HepG2 (cell line): ENCODE results near the gene VPS52. TPM values are rescaled to one million over a fixed set of nuclear protein-coding genes. Genes with fewer than 3 reads are reported as not detected.
A peak's percentile ranks its signal among the peaks of the same experiment; 100 is the strongest.

Source experiments
- BATF2 ChIP-seq: sonication (generic); formaldehyde crosslinking; IDR thresholded peaks from 2 replicates; pipeline ENCODE4 v1.8.0; 2022; ENCODE audit warnings: mild to moderate bottlenecking, missing genetic modification reagents, moderate library complexity
- CEBPB ChIP-seq: IDR thresholded peaks from 2 replicates; pipeline ENCODE4 v1.6.1; 2011; ENCODE audit warnings: low read depth, low read length, improper control_type of control experiment, borderline replicate concordance
- DMAP1 ChIP-seq: IDR thresholded peaks from 2 replicates; pipeline ENCODE4 v1.6.1; 2016
- GLMP ChIP-seq: sonication (generic); formaldehyde crosslinking; IDR thresholded peaks from 2 replicates; pipeline ENCODE4 v1.9.0; 2021; ENCODE audit warnings: missing genetic modification reagents, mild to moderate bottlenecking, borderline replicate concordance
- HMG20A ChIP-seq: IDR thresholded peaks from 2 replicates; pipeline ENCODE4 v1.6.1; 2016; ENCODE audit warnings: borderline replicate concordance
- JDP2 ChIP-seq: sonication (generic); formaldehyde crosslinking; IDR thresholded peaks from 2 replicates; pipeline ENCODE4 v1.8.1; 2022; ENCODE audit warnings: missing genetic modification reagents, borderline replicate concordance
- KLF13 ChIP-seq: sonication (generic); formaldehyde crosslinking; IDR thresholded peaks from 2 replicates; pipeline ENCODE4 v1.4.0; 2020; ENCODE audit warnings: mild to moderate bottlenecking, missing genetic modification reagents
- NR2F2 ChIP-seq: IDR thresholded peaks from 2 replicates; pipeline ENCODE4 v1.6.1; 2012; ENCODE audit warnings: low read depth, inconsistent platforms, borderline replicate concordance
- PAX8 ChIP-seq: sonication (generic); formaldehyde crosslinking; IDR thresholded peaks from 2 replicates; pipeline ENCODE4 v1.8.0; 2022; ENCODE audit warnings: mild to moderate bottlenecking, missing genetic modification reagents, borderline replicate concordance
- PTBP1 ChIP-seq: fragments of 200-400 bp; formaldehyde crosslinking; IDR thresholded peaks from 2 replicates; pipeline ENCODE4 v1.6.1; 2018; ENCODE audit warnings: low read length, low read depth; ENCODE audit not compliant: poor library complexity, severe bottlenecking
- RBFOX2 ChIP-seq: fragments of 200-400 bp; formaldehyde crosslinking; IDR thresholded peaks from 2 replicates; pipeline ENCODE4 v1.6.1; 2017; ENCODE audit warnings: low read depth, mild to moderate bottlenecking, low read length
- SP1 ChIP-seq, 2 experiments: fragments of 450-650 bp in 1 of 2; sonication (generic) in 1 of 2; formaldehyde crosslinking in 1 of 2; IDR thresholded peaks; 2 replicates each; pipeline versions ENCODE4 v1.4.0 to v1.6.1; 2016 to 2020; ENCODE audit warnings: missing genetic modification reagents in 1 of 2
- YEATS4 ChIP-seq: sonication (generic); formaldehyde crosslinking; IDR thresholded peaks from 2 replicates; pipeline ENCODE4 v1.4.0; 2020; ENCODE audit warnings: missing genetic modification reagents, borderline replicate concordance
- ZEB1 ChIP-seq: IDR thresholded peaks from 2 replicates; pipeline ENCODE4 v1.6.1; 2012; ENCODE audit warnings: mild to moderate bottlenecking, low read depth, inconsistent platforms; ENCODE audit not compliant: insufficient replicate concordance
- ZNF17 ChIP-seq: sonication (generic); formaldehyde crosslinking; IDR thresholded peaks from 2 replicates; pipeline ENCODE4 v1.5.0; 2020; ENCODE audit warnings: mild to moderate bottlenecking, missing genetic modification reagents
- ZNF232 ChIP-seq: sonication (generic); formaldehyde crosslinking; IDR thresholded peaks from 2 replicates; pipeline ENCODE4 v1.4.0; 2020; ENCODE audit warnings: missing genetic modification reagents, borderline replicate concordance
- ZNF446 ChIP-seq: sonication (generic); formaldehyde crosslinking; IDR thresholded peaks from 2 replicates; pipeline ENCODE4 v1.5.0; 2020; ENCODE audit warnings: mild to moderate bottlenecking, missing genetic modification reagents
- ZNF557 ChIP-seq: sonication (generic); formaldehyde crosslinking; IDR thresholded peaks from 2 replicates; pipeline ENCODE4 v1.4.0; 2020; ENCODE audit warnings: missing genetic modification reagents
- ZNF580 ChIP-seq: IDR thresholded peaks from 2 replicates; pipeline ENCODE4 v1.6.1; 2016; ENCODE audit warnings: low read depth, borderline replicate concordance
- ZNF746 ChIP-seq: sonication (generic); formaldehyde crosslinking; IDR thresholded peaks from 2 replicates; pipeline ENCODE4 v1.8.0; 2022; ENCODE audit warnings: mild to moderate bottlenecking, missing genetic modification reagents
- ZNF781 ChIP-seq: sonication (generic); formaldehyde crosslinking; IDR thresholded peaks from 2 replicates; pipeline ENCODE4 v1.5.1; 2020; ENCODE audit warnings: borderline replicate concordance, mild to moderate bottlenecking, missing genetic modification reagents; ENCODE audit errors: not compliant biosample characterization
- polyA plus RNA-seq, 8 experiments: library from polyadenylated mRNA; depleted of rRNA in 3 of 8; stranded (reverse) in 7 of 8; unstranded in 1 of 8; fragments of >200 nt; fragmentation: Illumina TruSeq in 4 of 8; extraction: Trizol in 4 of 8; gene quantifications; 2 replicates each; pipeline versions ENCODE4 v1.2.1 to v1.2.3, GENCODE V29; 2011 to 2016; ENCODE audit warnings: low read depth in 4 of 8, missing spikeins in 1 of 8, mixed read lengths in 1 of 8; ENCODE audit not compliant: insufficient read depth in 1 of 8
- total RNA-seq, 5 experiments: library from RNA; depleted of rRNA; stranded (reverse); fragments of >200 nt; fragmentation: Illumina TruSeq; extraction: Trizol; gene quantifications; 2 replicates each; pipeline ENCODE4 v1.2.3, GENCODE V29; 2016; ENCODE audit warnings: low read depth in 1 of 5
- TF ChIP-seq, protein P1 (sequence below): sonication (generic); formaldehyde crosslinking; IDR thresholded peaks from 2 replicates; pipeline ENCODE4 v1.8.0; 2022; ENCODE audit warnings: mild to moderate bottlenecking, missing genetic modification reagents, moderate library complexity
- TF ChIP-seq, protein P2 (sequence below): sonication (generic); formaldehyde crosslinking; IDR thresholded peaks from 2 replicates; pipeline ENCODE4 v1.9.0; 2022; ENCODE audit warnings: low read depth, missing genetic modification reagents
- TF ChIP-seq, protein P3 (sequence below): sonication (generic); formaldehyde crosslinking; IDR thresholded peaks from 2 replicates; pipeline ENCODE4 v1.4.0; 2020; ENCODE audit warnings: low read depth, mild to moderate bottlenecking, missing genetic modification reagents

The VPS52 gene
- total and polyA plus RNA-seq, 2 of the 13 experiments (the other 11 are each of a cell fraction or from before 2014, with no cell fraction given) = 48.9 to 85.5 TPM

DNA sequence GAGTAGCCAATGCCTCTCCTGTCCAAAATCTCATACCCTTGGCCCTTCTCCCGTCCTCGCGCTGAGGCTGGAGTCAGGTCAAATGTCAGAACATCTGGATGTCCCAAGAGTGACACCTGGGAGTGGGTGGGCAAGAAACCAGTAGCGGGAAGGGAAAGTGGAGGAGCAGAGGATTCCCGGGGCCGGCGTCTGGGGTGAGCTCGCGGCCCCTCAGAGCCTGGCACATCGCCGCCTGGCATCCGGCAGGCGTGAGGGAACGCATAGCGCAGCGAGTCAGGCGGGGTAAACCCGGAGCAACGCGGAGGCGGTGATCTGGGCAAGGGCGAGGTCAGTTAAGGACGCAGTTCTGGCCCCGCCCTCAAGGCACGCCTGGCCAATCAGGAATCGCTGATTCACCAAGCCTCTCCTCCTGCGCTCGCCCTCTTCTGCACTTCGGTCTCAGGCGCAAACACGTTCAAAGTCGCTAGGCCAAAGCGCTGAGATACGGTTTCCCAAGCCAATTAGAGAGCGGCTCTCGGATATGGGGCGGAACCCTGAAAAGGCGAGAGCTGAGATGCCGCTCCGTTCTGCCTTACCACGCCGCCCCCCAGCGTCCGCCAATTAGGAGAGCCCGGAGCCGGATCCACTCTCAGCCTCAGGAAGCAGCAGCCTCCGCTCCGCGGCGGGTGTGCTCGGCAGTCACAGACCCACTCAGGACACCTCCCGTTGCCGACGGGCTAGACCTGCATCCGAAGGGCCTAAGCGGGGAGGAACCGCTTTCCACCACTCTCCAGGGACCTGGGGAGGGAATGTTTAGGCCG is 22.5 kb downstream of the VPS52 start (continued):
- TF ChIP-seq GLMP (CRISPR knock-in tag) (no peak), DMAP1 (CRISPR knock-in tag) (peak; percentile 69), CEBPB (no peak), ZNF446 (no peak; the same call in 1 of the 2 replicates), PAX8 (CRISPR knock-in tag) (0 out of 2 replicates have a peak, but pooled peaks have one; percentile 61), ZNF580 (CRISPR knock-in tag) (peak; percentile 86), NR2F2 (no peak; the same call in 1 of the 2 replicates), ZNF781 (CRISPR knock-in tag) (no peak), JDP2 (CRISPR knock-in tag) (no peak), PTBP1 (peak; percentile 57), HMG20A (CRISPR knock-in tag) (no peak), ZNF232 (0 out of 2 replicates have a peak, but pooled peaks have one; percentile 62), RBFOX2 (peak; percentile 89), ZEB1 (no peak), ZNF17 (CRISPR knock-in tag) (no peak), ZNF746 (CRISPR knock-in tag) (no peak), SP1 (IDR thresholded peaks at IDR 0.05) (no peak), SP1 (CRISPR knock-in tag; IDR thresholded peaks at IDR 0.05) (peak; percentile 93), YEATS4 (CRISPR knock-in tag) (peak; percentile 62; the same call in 1 of the 2 replicates), KLF13 (CRISPR knock-in tag) (no peak), ZNF557 (CRISPR knock-in tag) (no peak), BATF2 (no peak)
- TF ChIP-seq, protein P1, sequence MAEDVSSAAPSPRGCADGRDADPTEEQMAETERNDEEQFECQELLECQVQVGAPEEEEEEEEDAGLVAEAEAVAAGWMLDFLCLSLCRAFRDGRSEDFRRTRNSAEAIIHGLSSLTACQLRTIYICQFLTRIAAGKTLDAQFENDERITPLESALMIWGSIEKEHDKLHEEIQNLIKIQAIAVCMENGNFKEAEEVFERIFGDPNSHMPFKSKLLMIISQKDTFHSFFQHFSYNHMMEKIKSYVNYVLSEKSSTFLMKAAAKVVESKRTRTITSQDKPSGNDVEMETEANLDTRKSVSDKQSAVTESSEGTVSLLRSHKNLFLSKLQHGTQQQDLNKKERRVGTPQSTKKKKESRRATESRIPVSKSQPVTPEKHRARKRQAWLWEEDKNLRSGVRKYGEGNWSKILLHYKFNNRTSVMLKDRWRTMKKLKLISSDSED (CRISPR knock-in tag) = no peak
- TF ChIP-seq, protein P2, sequence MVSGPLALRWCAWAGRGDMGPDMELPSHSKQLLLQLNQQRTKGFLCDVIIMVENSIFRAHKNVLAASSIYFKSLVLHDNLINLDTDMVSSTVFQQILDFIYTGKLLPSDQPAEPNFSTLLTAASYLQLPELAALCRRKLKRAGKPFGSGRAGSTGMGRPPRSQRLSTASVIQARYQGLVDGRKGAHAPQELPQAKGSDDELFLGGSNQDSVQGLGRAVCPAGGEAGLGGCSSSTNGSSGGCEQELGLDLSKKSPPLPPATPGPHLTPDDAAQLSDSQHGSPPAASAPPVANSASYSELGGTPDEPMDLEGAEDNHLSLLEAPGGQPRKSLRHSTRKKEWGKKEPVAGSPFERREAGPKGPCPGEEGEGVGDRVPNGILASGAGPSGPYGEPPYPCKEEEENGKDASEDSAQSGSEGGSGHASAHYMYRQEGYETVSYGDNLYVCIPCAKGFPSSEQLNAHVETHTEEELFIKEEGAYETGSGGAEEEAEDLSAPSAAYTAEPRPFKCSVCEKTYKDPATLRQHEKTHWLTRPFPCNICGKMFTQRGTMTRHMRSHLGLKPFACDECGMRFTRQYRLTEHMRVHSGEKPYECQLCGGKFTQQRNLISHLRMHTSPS = peak; percentile 97
- TF ChIP-seq, protein P3, sequence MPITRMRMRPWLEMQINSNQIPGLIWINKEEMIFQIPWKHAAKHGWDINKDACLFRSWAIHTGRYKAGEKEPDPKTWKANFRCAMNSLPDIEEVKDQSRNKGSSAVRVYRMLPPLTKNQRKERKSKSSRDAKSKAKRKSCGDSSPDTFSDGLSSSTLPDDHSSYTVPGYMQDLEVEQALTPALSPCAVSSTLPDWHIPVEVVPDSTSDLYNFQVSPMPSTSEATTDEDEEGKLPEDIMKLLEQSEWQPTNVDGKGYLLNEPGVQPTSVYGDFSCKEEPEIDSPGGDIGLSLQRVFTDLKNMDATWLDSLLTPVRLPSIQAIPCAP = no peak
